Measurements from ENCODE around the gene SLC25A18. TPM values are rescaled to one million over a fixed set of nuclear protein-coding genes. Genes with fewer than 3 reads are reported as not detected.

Gene SLC25A18
- total RNA-seq, 1 donor from 2014 or later, result not detected

DNA sequence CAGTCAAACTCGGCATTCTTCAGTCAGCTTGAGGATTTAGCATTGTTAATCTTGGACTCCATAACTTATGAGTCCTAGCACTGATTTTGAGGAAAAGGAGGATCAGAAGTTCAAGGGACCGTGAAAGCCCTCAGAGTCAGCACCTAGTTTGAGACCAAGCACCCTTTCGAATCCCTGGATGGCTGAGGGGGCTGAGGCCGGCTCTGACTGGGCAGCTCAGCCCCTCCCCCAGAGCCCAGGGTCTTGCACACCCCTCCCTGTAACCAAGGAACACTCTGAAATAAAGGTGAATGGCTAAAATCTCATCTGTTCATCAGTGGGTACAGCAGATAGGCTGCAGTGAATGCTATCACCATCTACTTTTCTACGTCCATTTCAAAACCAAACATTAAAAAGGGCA is 27.3 kb downstream of the SLC25A18 start:
- Mint-ChIP-seq H3K36me3 (ENCODE audit: low read depth) (peaks cover 33% of the 10 kb centered on the region), H3K27me3 (ENCODE audit: low read depth) (no peaks in the 10 kb centered on the region), H3K9me3 (ENCODE audit: low read depth) (no peaks in the 10 kb centered on the region), H3K4me1 (ENCODE audit: low read depth) (no peaks in the 10 kb centered on the region), H3K27ac (ENCODE audit: unreplicated experiment) (no peak overlapping the region), H3K4me3 (ENCODE audit: unreplicated experiment) (no peak overlapping the region)
- TF ChIP-seq CTCF (IDR thresholded peaks at IDR 0.05), result no peak
- DNase-seq (ENCODE audit: low spot score), result no peak

DNA sequence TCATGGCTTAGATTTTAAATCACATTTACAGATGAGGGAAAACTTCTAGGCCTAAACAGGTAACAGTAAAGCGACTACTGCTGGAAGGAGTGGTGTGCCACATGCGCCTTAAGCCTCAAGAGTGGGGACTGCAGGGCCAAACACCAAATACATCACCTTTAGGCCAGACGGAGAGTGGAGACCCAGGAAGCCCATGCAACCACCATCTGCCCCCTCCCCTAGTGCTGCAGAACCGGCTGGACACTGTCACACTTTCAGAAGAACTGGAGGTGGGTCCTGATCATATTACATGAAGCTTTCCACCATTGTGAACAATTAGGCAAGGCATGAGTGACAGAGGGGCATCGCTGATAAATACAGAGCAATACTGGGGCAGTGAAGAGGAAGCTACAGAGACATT is 28.9 kb downstream of the SLC25A18 start:
- DNase-seq (ENCODE audit: low spot score), result no peak
- Mint-ChIP-seq H3K4me1 (ENCODE audit: low read depth) (peaks cover 1% of the 10 kb centered on the region), H3K9me3 (ENCODE audit: low read depth) (no peaks in the 10 kb centered on the region), H3K27ac (ENCODE audit: unreplicated experiment) (no peak overlapping the region), H3K36me3 (ENCODE audit: low read depth) (peaks cover 43% of the 10 kb centered on the region), H3K4me3 (ENCODE audit: unreplicated experiment) (no peak overlapping the region), H3K27me3 (ENCODE audit: low read depth) (no peaks in the 10 kb centered on the region)
- TF ChIP-seq CTCF (IDR thresholded peaks at IDR 0.05), result no peak

DNA sequence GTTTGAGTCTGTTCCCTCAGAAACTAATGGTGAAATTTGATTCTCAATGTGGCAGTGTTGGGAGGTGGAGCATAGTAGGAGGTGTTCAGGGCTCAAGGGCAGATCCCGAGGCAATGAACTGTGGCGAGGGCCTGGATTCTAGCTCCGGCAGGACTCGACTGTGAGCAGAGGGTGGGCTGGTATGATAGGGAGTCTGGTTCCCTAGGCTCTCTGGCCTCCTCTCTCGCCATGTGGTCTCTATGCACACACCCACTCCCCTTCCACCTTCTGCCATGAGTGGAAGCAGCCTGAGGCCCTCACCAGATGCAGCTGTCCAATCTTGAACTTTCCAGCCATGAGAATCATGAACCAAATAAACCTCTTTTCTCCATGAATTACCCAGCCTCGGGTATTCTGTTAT is 32.9 kb downstream of the SLC25A18 start:
- H3K4me1 Mint-ChIP-seq (ENCODE audit: low read depth), result peaks cover 5% of the 10 kb centered on the region
- H3K4me3 Mint-ChIP-seq (ENCODE audit: unreplicated experiment), result no peak overlapping the region
- H3K9me3 Mint-ChIP-seq (ENCODE audit: low read depth), result no peaks in the 10 kb centered on the region
- no peak overlapping the region for H3K27ac Mint-ChIP-seq (ENCODE audit: unreplicated experiment)
- DNase-seq (ENCODE audit: low spot score), result no peak
- peaks cover 58% of the 10 kb centered on the region for H3K36me3 Mint-ChIP-seq (ENCODE audit: low read depth)
- TF ChIP-seq CTCF (IDR thresholded peaks at IDR 0.05), result no peak
- no peaks in the 10 kb centered on the region for H3K27me3 Mint-ChIP-seq (ENCODE audit: low read depth)

- Mint-ChIP-seq H3K36me3 (ENCODE audit: low read depth) (peaks cover 51% of the 10 kb centered on the region), H3K9me3 (ENCODE audit: low read depth) (no peaks in the 10 kb centered on the region), H3K27me3 (ENCODE audit: low read depth) (no peaks in the 10 kb centered on the region), H3K4me1 (ENCODE audit: low read depth) (peaks cover 5% of the 10 kb centered on the region), H3K27ac (ENCODE audit: unreplicated experiment) (peak overlapping the region; percentile 75), H3K4me3 (ENCODE audit: unreplicated experiment) (no peak overlapping the region)
- no peak for TF ChIP-seq CTCF (IDR thresholded peaks at IDR 0.05)
- no peak for DNase-seq (ENCODE audit: low spot score)
Observed at GRCh38 chr22:17597217-17597616, 33.9 kb downstream of the SLC25A18 start.

GRCh38 chr22:17598318-17598717 is 35.0 kb downstream of the SLC25A18 start:
- peaks cover 42% of the 10 kb centered on the region for H3K36me3 Mint-ChIP-seq (ENCODE audit: low read depth)
- H3K9me3 Mint-ChIP-seq (ENCODE audit: low read depth), result no peaks in the 10 kb centered on the region
- no peak overlapping the region for H3K4me3 Mint-ChIP-seq (ENCODE audit: unreplicated experiment)
- H3K27ac Mint-ChIP-seq (ENCODE audit: unreplicated experiment), result peak overlapping the region; percentile 2
- peaks cover 5% of the 10 kb centered on the region for H3K4me1 Mint-ChIP-seq (ENCODE audit: low read depth)
- no peaks in the 10 kb centered on the region for H3K27me3 Mint-ChIP-seq (ENCODE audit: low read depth)
- no peak for TF ChIP-seq CTCF (IDR thresholded peaks at IDR 0.05)
- DNase-seq (ENCODE audit: low spot score), result no peak
